Colonic mucosa (tissue), 4 donors: ENCODE measurements around the gene CDH4. TPM values are rescaled to one million over a fixed set of nuclear protein-coding genes. Genes with fewer than 3 reads are reported as not detected.

Experiments used
- DNase-seq: peaks from one replicate; pipeline ENCODE4 v3.0.0-alpha.2; 2020
- H3K27ac ChIP-seq: fragments of 200-600 bp; one replicate; pipeline ENCODE4 v1.8.0; 2021
- H3K27me3 ChIP-seq: fragments of 200-600 bp; one replicate; pipeline ENCODE4 v1.8.0; 2021
- H3K36me3 ChIP-seq: fragments of 200-600 bp; one replicate; pipeline ENCODE4 v1.8.0; 2021
- H3K4me1 ChIP-seq: fragments of 200-600 bp; one replicate; pipeline ENCODE4 v1.8.0; 2021; ENCODE audit warnings: mild to moderate bottlenecking
- H3K4me3 ChIP-seq: fragments of 200-600 bp; one replicate; pipeline ENCODE4 v1.8.0; 2021
- H3K9ac ChIP-seq, 2 donors: one replicate each; pipeline ENCODE4 v1.7.0; 2013; ENCODE audit warnings: control low read depth in 2 of 2, low read depth in 2 of 2, low read length in 2 of 2
- H3K9me3 ChIP-seq: fragments of 200-600 bp; one replicate; pipeline ENCODE4 v1.8.0; 2021
- CTCF ChIP-seq: fragments of 200-600 bp; IDR thresholded peaks from one replicate; pipeline ENCODE4 v1.8.0; 2022; ENCODE audit warnings: antibody characterized with exemption, mild to moderate bottlenecking
- intact Hi-C: fragments of 100-400 bp; cut with DNase I; formaldehyde crosslinking; loops from one replicate; pipeline ENCODE4 v1.14.1; 2022
- total RNA-seq, 2 donors: library from RNA; stranded (reverse); fragmentation: NEBNext Ultra II Directional in 1 of 2; extraction: Animal tissue kit (Norgen Biotek cat#: 25700) in 1 of 2; gene quantifications; one replicate each; pipeline ENCODE4 v1.2.1, GENCODE V29; 2021
- donor health status: healthy.
- donor health status: DM: no; HTN: no; CAD: no.
- donor health status: DM: no; HTN: no; CAD: no.

Gene CDH4
- total RNA-seq, 2 donors from 2014 or later = 0.08 TPM; not detected in 1

GRCh38 chr20:61814244-61814643 is 562.2 kb downstream of the CDH4 start:
- Histone ChIP-seq H3K4me3 (no peak overlapping the region), H3K27me3 (no peaks in the 10 kb centered on the region), H3K9me3 (no peaks in the 10 kb centered on the region), H3K4me1 (no peaks in the 10 kb centered on the region), H3K36me3 (no peaks in the 10 kb centered on the region), H3K27ac (no peak overlapping the region), H3K9ac (no peak overlapping the region)
- intact Hi-C loops = no loop called here
- TF ChIP-seq CTCF = no peak
- no peak for DNase-seq

GRCh38 chr20:61814726-61815125 is 562.7 kb downstream of the CDH4 start:
- Histone ChIP-seq H3K4me3 (no peak overlapping the region), H3K27ac (no peak overlapping the region), H3K4me1 (no peaks in the 10 kb centered on the region), H3K9me3 (no peaks in the 10 kb centered on the region), H3K27me3 (no peaks in the 10 kb centered on the region), H3K9ac (no peak overlapping the region), H3K36me3 (no peaks in the 10 kb centered on the region)
- intact Hi-C loops = no loop called here
- TF ChIP-seq CTCF = no peak
- DNase-seq = no peak

GRCh38 chr20:61815176-61815575 is 563.1 kb downstream of the CDH4 start:
- intact Hi-C loops = no loop called here
- Histone ChIP-seq H3K36me3 (no peaks in the 10 kb centered on the region), H3K27ac (no peak overlapping the region)

GRCh38 chr20:61815678-61816077 is 563.6 kb downstream of the CDH4 start:
- Histone ChIP-seq H3K9ac (no peak overlapping the region), H3K36me3 (no peaks in the 10 kb centered on the region), H3K9me3 (no peaks in the 10 kb centered on the region), H3K4me3 (no peak overlapping the region), H3K27me3 (no peaks in the 10 kb centered on the region), H3K4me1 (no peaks in the 10 kb centered on the region), H3K27ac (no peak overlapping the region)
- intact Hi-C loops = no loop called here
- no peak for DNase-seq
- no peak for TF ChIP-seq CTCF

More at GRCh38 chr20:61815176-61815575, 563.1 kb downstream of the CDH4 start:
- no peaks in the 10 kb centered on the region for H3K9me3 ChIP-seq
- H3K9ac ChIP-seq = no peak overlapping the region
- TF ChIP-seq CTCF = no peak
- H3K4me3 ChIP-seq = no peak overlapping the region
- no peaks in the 10 kb centered on the region for H3K4me1 ChIP-seq
- DNase-seq = no peak
- no peaks in the 10 kb centered on the region for H3K27me3 ChIP-seq

GRCh38 chr20:61816606-61817460 is 564.8 kb downstream of the CDH4 start:
- Histone ChIP-seq H3K9me3 (no peaks in the 10 kb centered on the region), H3K27ac (no peak overlapping the region), H3K9ac (no peak overlapping the region), H3K4me3 (no peak overlapping the region), H3K27me3 (no peaks in the 10 kb centered on the region), H3K36me3 (no peaks in the 10 kb centered on the region), H3K4me1 (no peaks in the 10 kb centered on the region)
- no peak for TF ChIP-seq CTCF
- no peak for DNase-seq
- intact Hi-C loops = no loop called here
